Measurements from ENCODE around the gene IFNA8. TPM values are rescaled to one million over a fixed set of nuclear protein-coding genes. Genes with fewer than 3 reads are reported as not detected.

Gene IFNA8
- total and polyA plus RNA-seq, 3 donors from 2014 or later = not detected

DNA sequence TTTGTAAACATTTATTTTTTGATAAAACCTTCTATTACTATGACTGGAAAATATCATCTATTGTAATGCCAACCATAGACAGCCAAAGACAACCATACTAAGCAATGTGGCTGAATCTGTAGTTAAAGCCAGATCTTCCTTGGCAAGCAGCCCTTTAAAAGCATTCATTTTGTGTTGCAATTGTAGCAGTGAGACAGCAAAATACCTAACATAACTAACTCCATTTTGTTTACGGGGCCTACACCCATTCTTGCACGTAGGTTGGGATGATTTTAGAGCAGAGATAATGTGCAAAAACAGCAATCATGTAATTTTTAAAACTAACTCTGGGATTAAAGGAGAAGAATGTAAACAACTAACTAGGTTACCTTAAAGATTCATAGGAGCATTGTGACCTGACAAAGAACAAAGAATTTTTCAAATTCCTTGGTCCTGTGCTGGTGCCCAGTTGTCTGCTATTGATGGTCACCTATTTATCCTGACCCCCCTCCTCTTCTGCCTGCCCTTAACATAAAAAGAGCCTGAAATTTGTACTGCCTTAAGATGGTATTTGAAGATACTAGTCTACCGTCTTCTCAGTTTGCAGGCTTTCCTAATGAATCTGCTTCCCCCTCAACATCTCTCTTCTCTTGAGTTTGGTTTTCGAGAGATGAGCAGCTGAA is 41.9 kb downstream of the IFNA8 start:
- DNase-seq = no peak
- H3K9me3 ChIP-seq = no peaks in the 10 kb centered on the region
- no peak overlapping the region for H3K27ac ChIP-seq
- no peaks in the 10 kb centered on the region for H3K27me3 ChIP-seq
- 74 to 77% methylated on average over 4 of the region's 4 CpGs for WGBS, 2 donors
- H3K4me3 ChIP-seq = no peak overlapping the region
- TF ChIP-seq CTCF (IDR thresholded peaks at IDR 0.05) (no peak), POLR2A (IDR thresholded peaks at IDR 0.05) (no peak)
- intact Hi-C loops (cut with DNase I; ENCODE audit: low total_unique reads) = no loop called here
- H3K36me3 ChIP-seq (ENCODE audit: low read depth, missing control alignments) = no peaks in the 10 kb centered on the region
- peaks cover 2% of the 10 kb centered on the region for H3K4me1 ChIP-seq

DNA sequence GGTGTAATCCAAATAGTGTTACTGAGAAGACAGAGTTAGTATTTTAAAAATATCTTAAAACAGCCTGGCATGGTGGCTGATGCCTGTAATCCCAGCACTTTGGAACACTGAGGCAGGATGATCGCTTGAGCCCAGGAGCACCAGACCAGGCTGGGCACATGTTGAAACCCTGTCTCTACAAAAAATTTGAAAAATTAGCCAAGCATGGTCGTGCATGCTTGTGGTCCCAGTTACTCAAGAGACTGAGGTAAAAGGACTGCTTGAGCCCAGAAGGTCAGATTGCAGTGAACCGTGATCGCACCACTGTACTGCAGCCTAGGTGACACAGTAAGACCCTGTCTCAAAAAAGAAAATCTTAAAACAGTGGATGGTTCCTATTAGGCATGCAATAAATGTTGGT is 43.8 kb downstream of the IFNA8 start:
- H3K36me3 ChIP-seq (ENCODE audit: low read depth, missing control alignments) = no peaks in the 10 kb centered on the region
- TF ChIP-seq CTCF (IDR thresholded peaks at IDR 0.05) (no peak), POLR2A (IDR thresholded peaks at IDR 0.05) (no peak)
- H3K4me1 ChIP-seq = peaks cover 2% of the 10 kb centered on the region
- DNase-seq = no peak
- WGBS, 2 donors = 91 to 95% methylated on average over 4 of the region's 4 CpGs
- H3K27me3 ChIP-seq = no peaks in the 10 kb centered on the region
- H3K27ac ChIP-seq = no peak overlapping the region
- no peak overlapping the region for H3K4me3 ChIP-seq
- H3K9me3 ChIP-seq = no peaks in the 10 kb centered on the region
- intact Hi-C loops (cut with DNase I; ENCODE audit: low total_unique reads) = no loop called here

DNA sequence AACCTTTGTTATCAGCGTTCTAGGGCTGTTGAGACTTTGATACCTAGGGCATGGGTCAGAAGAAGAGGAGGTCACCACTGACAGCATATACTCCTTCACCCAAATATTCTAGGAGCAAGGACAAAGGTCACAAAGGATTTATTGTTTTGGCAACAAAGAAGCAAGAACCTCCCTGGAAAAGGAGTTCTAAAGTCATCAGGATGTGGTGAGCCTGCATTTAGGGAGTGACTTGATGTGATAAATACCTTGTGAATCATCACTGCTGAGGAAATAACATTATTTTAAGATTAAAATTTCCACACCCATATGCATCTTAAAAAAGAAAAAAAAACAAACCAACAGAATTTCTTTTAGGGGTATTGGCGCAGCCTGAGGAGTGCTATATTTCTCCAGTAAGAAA is 45.2 kb downstream of the IFNA8 start:
- Histone ChIP-seq H3K4me3 (no peak overlapping the region), H3K27me3 (no peaks in the 10 kb centered on the region), H3K9me3 (no peaks in the 10 kb centered on the region), H3K36me3 (ENCODE audit: low read depth, missing control alignments) (no peaks in the 10 kb centered on the region), H3K4me1 (peaks cover 2% of the 10 kb centered on the region), H3K27ac (no peak overlapping the region)
- DNase-seq = no peak
- intact Hi-C loops (cut with DNase I; ENCODE audit: low total_unique reads) = no loop called here
- WGBS, 2 donors = 42 to 54% methylated on average over 2 of the region's 2 CpGs
- TF ChIP-seq CTCF (IDR thresholded peaks at IDR 0.05) (no peak), POLR2A (IDR thresholded peaks at IDR 0.05) (no peak)

- H3K4me3 ChIP-seq = no peak overlapping the region
- no peaks in the 10 kb centered on the region for H3K9me3 ChIP-seq
- intact Hi-C loops (cut with DNase I; ENCODE audit: low total_unique reads) = no loop called here
- H3K27ac ChIP-seq = no peak overlapping the region
- H3K27me3 ChIP-seq = no peaks in the 10 kb centered on the region
- H3K4me1 ChIP-seq = peaks cover 2% of the 10 kb centered on the region
- peak; percentile 49 for DNase-seq
- no peaks in the 10 kb centered on the region for H3K36me3 ChIP-seq (ENCODE audit: low read depth, missing control alignments)
- TF ChIP-seq POLR2A (IDR thresholded peaks at IDR 0.05) = no peak
- peak; percentile 33 to 57 (median 50) for TF ChIP-seq CTCF (IDR thresholded peaks at IDR 0.05)
Measured at GRCh38 chr9:21455320-21455719, 46.4 kb downstream of the IFNA8 start.

Other genes with a start within 250 kb of the IFNA8 start
- gene IFNA21, start 242.5 kb upstream of the IFNA8 start, total RNA-seq = not detected
- gene IFNA21, start 242.5 kb upstream of the IFNA8 start, polyA plus RNA-seq (ENCODE audit: insufficient read depth, low read depth, low replicate concordance) = not detected
- gene IFNA4, start 221.5 kb upstream of the IFNA8 start, total RNA-seq = not detected
- gene IFNA4, start 221.5 kb upstream of the IFNA8 start, polyA plus RNA-seq (ENCODE audit: insufficient read depth, low read depth, low replicate concordance) = not detected
- not detected for gene IFNA7, start 206.9 kb upstream of the IFNA8 start, total RNA-seq
- not detected for gene IFNA7, start 206.9 kb upstream of the IFNA8 start, polyA plus RNA-seq (ENCODE audit: insufficient read depth, low read depth, low replicate concordance)
- not detected for gene IFNA10, start 202.0 kb upstream of the IFNA8 start, total RNA-seq
- gene IFNA10, start 202.0 kb upstream of the IFNA8 start, polyA plus RNA-seq (ENCODE audit: insufficient read depth, low read depth, low replicate concordance) = not detected
- not detected for gene IFNA16, start 191.8 kb upstream of the IFNA8 start, total RNA-seq
- not detected for gene IFNA16, start 191.8 kb upstream of the IFNA8 start, polyA plus RNA-seq (ENCODE audit: insufficient read depth, low read depth, low replicate concordance)
- gene IFNA17, start 180.9 kb upstream of the IFNA8 start, total RNA-seq = not detected
- not detected for gene IFNA17, start 180.9 kb upstream of the IFNA8 start, polyA plus RNA-seq (ENCODE audit: insufficient read depth, low read depth, low replicate concordance)
- not detected for gene IFNA14, start 169.1 kb upstream of the IFNA8 start, total RNA-seq
- not detected for gene IFNA14, start 169.1 kb upstream of the IFNA8 start, polyA plus RNA-seq (ENCODE audit: insufficient read depth, low read depth, low replicate concordance)
- gene IFNA5, start 103.8 kb upstream of the IFNA8 start, total RNA-seq = not detected
- not detected for gene IFNA5, start 103.8 kb upstream of the IFNA8 start, polyA plus RNA-seq (ENCODE audit: insufficient read depth, low read depth, low replicate concordance)
- gene KLHL9, start 73.7 kb upstream of the IFNA8 start, total RNA-seq = 10 to 100 TPM; 17.4 to 19.3 TPM
- gene KLHL9, start 73.7 kb upstream of the IFNA8 start, polyA plus RNA-seq (ENCODE audit: insufficient read depth, low read depth, low replicate concordance) = 12.7 TPM
- gene IFNA6, start 58.2 kb upstream of the IFNA8 start, total RNA-seq = under 1 TPM in 1 of 2 donors, not detected in 1; 0.39 TPM
- gene IFNA6, start 58.2 kb upstream of the IFNA8 start, polyA plus RNA-seq (ENCODE audit: insufficient read depth, low read depth, low replicate concordance) = not detected
- 1 to 10 TPM in 1 of 2 donors, under 1 TPM in 1; 0.63 to 1.9 TPM for gene IFNA13, start 41.1 kb upstream of the IFNA8 start, total RNA-seq
- gene IFNA13, start 41.1 kb upstream of the IFNA8 start, polyA plus RNA-seq (ENCODE audit: insufficient read depth, low read depth, low replicate concordance) = not detected
- 1 to 10 TPM; 1.2 to 1.3 TPM for gene IFNA2, start 23.7 kb upstream of the IFNA8 start, total RNA-seq
- gene IFNA2, start 23.7 kb upstream of the IFNA8 start, polyA plus RNA-seq (ENCODE audit: insufficient read depth, low read depth, low replicate concordance) = not detected
- not detected for gene IFNA1, start 31.3 kb downstream of the IFNA8 start, total RNA-seq
- not detected for gene IFNA1, start 31.3 kb downstream of the IFNA8 start, polyA plus RNA-seq (ENCODE audit: insufficient read depth, low read depth, low replicate concordance)
- under 1 TPM in 1 of 2 donors, not detected in 1; 0.47 TPM for gene IFNE, start 73.2 kb downstream of the IFNA8 start, total RNA-seq
- not detected for gene IFNE, start 73.2 kb downstream of the IFNA8 start, polyA plus RNA-seq (ENCODE audit: insufficient read depth, low read depth, low replicate concordance)

Data from testis (tissue), 3 donors.